Stimulated activated CD8-positive, alpha-beta memory T cell treated with anti-CD3 and anti-CD28 coated beads, Interleukin-12 subunit alpha, Interleukin-12 subunit beta, amount 100 ng/mL, for 24 hours (primary cell): ENCODE results near the gene C14orf119.

ENCODE experiments used
- DNase-seq: peaks from one replicate; pipeline ENCODE4 v3.0.0-alpha.2; 2020; ENCODE audit errors: extremely low read depth

Gene C14orf119

GRCh38 chr14:23126548-23127278, 31.4 kb downstream of the C14orf119 start:
- DNase-seq, result no peak

- no peak for DNase-seq
Observed at GRCh38 chr14:23127861-23128260, 32.6 kb downstream of the C14orf119 start.

GRCh38 chr14:23128969-23129758, 33.9 kb downstream of the C14orf119 start:
- no peak for DNase-seq

- DNase-seq, result no peak
Observed at GRCh38 chr14:23129759-23130316, 34.5 kb downstream of the C14orf119 start.

GRCh38 chr14:23130871-23131270, 35.6 kb downstream of the C14orf119 start:
- DNase-seq, result no peak

GRCh38 chr14:23131482-23131881, 36.2 kb downstream of the C14orf119 start:
- no peak for DNase-seq

- no peak for DNase-seq
Observed at GRCh38 chr14:23132970-23133369, 37.7 kb downstream of the C14orf119 start.

GRCh38 chr14:23136566-23137133, 41.3 kb downstream of the C14orf119 start:
- no peak for DNase-seq

GRCh38 chr14:23137192-23137812, 42.0 kb downstream of the C14orf119 start:
- no peak for DNase-seq

- no peak for DNase-seq
Observed at GRCh38 chr14:23137813-23138535, 42.7 kb downstream of the C14orf119 start.

- DNase-seq, result no peak
Observed at GRCh38 chr14:23139874-23140273, 44.6 kb downstream of the C14orf119 start.

GRCh38 chr14:23140371-23140770, 45.1 kb downstream of the C14orf119 start:
- DNase-seq, result no peak

GRCh38 chr14:23141706-23142444, 46.6 kb downstream of the C14orf119 start:
- DNase-seq, result no peak

GRCh38 chr14:23142826-23143225, 47.5 kb downstream of the C14orf119 start:
- no peak for DNase-seq

GRCh38 chr14:23143911-23144310, 48.6 kb downstream of the C14orf119 start:
- no peak for DNase-seq

- no peak for DNase-seq
Observed at GRCh38 chr14:23145794-23146350, 50.6 kb downstream of the C14orf119 start.

- DNase-seq, result no peak
Observed at GRCh38 chr14:23146351-23146910, 51.1 kb downstream of the C14orf119 start.

GRCh38 chr14:23146980-23147379, 51.7 kb downstream of the C14orf119 start:
- no peak for DNase-seq

GRCh38 chr14:23147676-23148075, 52.4 kb downstream of the C14orf119 start:
- no peak for DNase-seq
